T-helper 2 cell treated with Interferon-gamma antibody and Interleukin-4, amounts not matched to agents 5 μg/mL and 100 μg/mL, for 36 hours (primary cell): Measurements from ENCODE around the gene KDM5A.

Experiments
- DNase-seq: peaks from one replicate; pipeline ENCODE4 v3.0.0; 2021; ENCODE audit warnings: low spot score
- H3K27ac Mint-ChIP-seq: one replicate; pipeline ENCODE4 v1.8.0; 2021; ENCODE audit warnings: mild to moderate bottlenecking, mixed read lengths
- H3K27me3 Mint-ChIP-seq: one replicate; pipeline ENCODE4 v1.8.0; 2021; ENCODE audit warnings: low read depth, mixed read lengths
- H3K36me3 Mint-ChIP-seq: one replicate; pipeline ENCODE4 v1.8.0; 2021; ENCODE audit warnings: low read depth, mixed read lengths
- H3K4me1 Mint-ChIP-seq: one replicate; pipeline ENCODE4 v1.8.0; 2021; ENCODE audit warnings: low read depth, mixed read lengths
- H3K4me3 Mint-ChIP-seq: one replicate; pipeline ENCODE4 v1.8.0; 2022; ENCODE audit warnings: mild to moderate bottlenecking, moderate library complexity, mixed read lengths
- H3K9me3 Mint-ChIP-seq: one replicate; pipeline ENCODE4 v1.8.0; 2021; ENCODE audit warnings: mixed read lengths

Gene KDM5A

GRCh38 chr12:234891-235415, 154.2 kb downstream of the KDM5A start:
- H3K27me3 Mint-ChIP-seq = no peaks in the 10 kb centered on the region
- H3K4me3 Mint-ChIP-seq = no peak overlapping the region
- H3K36me3 Mint-ChIP-seq = no peaks in the 10 kb centered on the region
- DNase-seq = no peak
- H3K4me1 Mint-ChIP-seq = no peaks in the 10 kb centered on the region
- H3K9me3 Mint-ChIP-seq = peaks cover 13% of the 10 kb centered on the region
- H3K27ac Mint-ChIP-seq = no peak overlapping the region

GRCh38 chr12:234019-234418, 155.1 kb downstream of the KDM5A start:
- Mint-ChIP-seq H3K9me3 (peaks cover 13% of the 10 kb centered on the region), H3K27me3 (no peaks in the 10 kb centered on the region), H3K27ac (no peak overlapping the region), H3K4me1 (no peaks in the 10 kb centered on the region), H3K4me3 (no peak overlapping the region), H3K36me3 (no peaks in the 10 kb centered on the region)
- DNase-seq = no peak

- Mint-ChIP-seq H3K4me3 (no peak overlapping the region), H3K9me3 (peaks cover 13% of the 10 kb centered on the region), H3K36me3 (no peaks in the 10 kb centered on the region), H3K27me3 (no peaks in the 10 kb centered on the region), H3K27ac (no peak overlapping the region), H3K4me1 (no peaks in the 10 kb centered on the region)
- DNase-seq = no peak
Measured at GRCh38 chr12:233615-233968, 155.5 kb downstream of the KDM5A start.

GRCh38 chr12:232731-233614, 156.1 kb downstream of the KDM5A start:
- Mint-ChIP-seq H3K27ac (no peak overlapping the region), H3K4me1 (no peaks in the 10 kb centered on the region), H3K36me3 (no peaks in the 10 kb centered on the region), H3K27me3 (no peaks in the 10 kb centered on the region), H3K9me3 (peaks cover 13% of the 10 kb centered on the region), H3K4me3 (no peak overlapping the region)
- no peak for DNase-seq

DNA sequence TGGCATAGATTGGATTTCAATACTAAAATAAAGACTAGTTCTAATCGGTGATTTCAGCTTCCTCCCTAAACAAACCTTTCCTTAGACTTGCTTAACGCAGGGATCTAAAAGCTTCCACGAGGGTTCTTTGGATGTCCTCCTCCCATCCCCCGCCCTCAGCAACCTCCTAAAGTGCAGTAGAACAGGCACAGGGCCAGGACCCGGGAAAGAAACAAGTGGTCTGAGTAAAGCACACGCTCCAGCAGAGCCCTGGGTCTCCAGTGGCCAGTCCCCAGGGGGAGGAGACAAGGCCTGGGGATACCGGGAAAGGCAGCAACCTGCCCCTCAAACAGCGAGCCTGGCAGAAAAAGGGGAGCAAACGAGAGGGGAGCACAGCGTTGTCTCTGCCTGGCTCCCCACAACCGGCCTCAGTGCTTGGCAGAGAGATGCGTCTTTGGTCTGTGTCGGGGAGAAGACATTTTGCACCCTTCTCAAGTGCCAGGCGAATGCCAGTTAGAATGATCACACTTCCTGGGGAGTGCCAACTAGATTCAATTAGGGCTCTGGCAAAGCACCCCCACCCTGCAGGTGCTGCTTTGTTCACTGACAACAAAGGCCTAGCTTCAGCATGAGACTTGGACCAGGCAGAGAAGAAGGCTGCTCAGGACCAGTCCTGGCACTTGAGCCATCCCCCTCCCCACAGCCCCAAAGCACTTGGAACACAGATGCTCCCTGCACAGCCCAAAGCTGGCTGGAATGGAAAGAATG, 158.0 kb downstream of the KDM5A start:
- peaks cover 7% of the 10 kb centered on the region for H3K9me3 Mint-ChIP-seq
- no peak overlapping the region for H3K27ac Mint-ChIP-seq
- no peak overlapping the region for H3K4me3 Mint-ChIP-seq
- H3K36me3 Mint-ChIP-seq = no peaks in the 10 kb centered on the region
- no peak for DNase-seq
- no peaks in the 10 kb centered on the region for H3K27me3 Mint-ChIP-seq
- H3K4me1 Mint-ChIP-seq = no peaks in the 10 kb centered on the region
